Measurements from ENCODE around the gene HIC1.
A peak's percentile ranks its signal among the peaks of the same experiment; 100 is the strongest.

Gene HIC1

GRCh38 chr17:2087597-2088211 lies 32.8 kb downstream of the HIC1 start:
- peak; percentile 98 for FAIRE-seq

GRCh38 chr17:2089021-2089422 lies 34.1 kb downstream of the HIC1 start:
- FAIRE-seq (no peak), DNase-seq (ENCODE audit: insufficient read length) (no peak)
- TF ChIP-seq TAF1 (IDR thresholded peaks at IDR 0.05; ENCODE audit: borderline replicate concordance, low read depth, low read length) (no peak), POLR2A (IDR thresholded peaks at IDR 0.05; ENCODE audit: low read depth, low read length) (no peak), POLR2AphosphoS5 (IDR thresholded peaks at IDR 0.05; ENCODE audit: low read depth, low read length) (no peak)

More at GRCh38 chr17:2087597-2088211, 32.8 kb downstream of the HIC1 start:
- DNase-seq (ENCODE audit: insufficient read length) = no peak
- TF ChIP-seq POLR2A (IDR thresholded peaks at IDR 0.05; ENCODE audit: low read depth, low read length) = peak; percentile 18
- TF ChIP-seq POLR2AphosphoS5 (IDR thresholded peaks at IDR 0.05; ENCODE audit: low read depth, low read length) = peak; percentile 49; the same call in 1 of the 2 replicates
- peak; percentile 46; the same call in 1 of the 2 replicates for TF ChIP-seq TAF1 (IDR thresholded peaks at IDR 0.05; ENCODE audit: borderline replicate concordance, low read depth, low read length)

DNA sequence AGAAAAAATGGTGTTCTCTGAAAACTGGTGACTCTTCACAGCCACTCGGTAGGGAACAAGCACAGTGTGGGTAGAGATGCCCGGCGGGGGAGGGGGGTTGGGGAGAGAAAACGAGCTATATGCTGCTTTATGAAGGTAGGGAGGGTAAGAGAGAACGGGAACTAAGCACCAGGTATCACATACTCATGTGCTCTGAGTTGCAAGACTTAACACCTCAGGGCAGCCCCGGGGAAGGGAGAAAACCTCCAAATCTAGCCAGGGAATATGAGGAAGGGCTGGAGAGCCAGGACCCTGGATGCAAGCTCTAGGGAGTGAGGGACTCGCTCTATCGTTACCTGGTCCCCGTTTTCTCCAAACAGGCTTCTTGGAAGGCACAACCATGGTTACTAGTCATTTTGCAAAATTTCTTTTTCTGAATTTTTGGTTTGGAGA lies 35.3 kb downstream of the HIC1 start:
- DNase-seq (ENCODE audit: insufficient read length) = no peak
- peak; percentile 95 for FAIRE-seq
- TF ChIP-seq TAF1 (IDR thresholded peaks at IDR 0.05; ENCODE audit: borderline replicate concordance, low read depth, low read length) (no peak), POLR2A (IDR thresholded peaks at IDR 0.05; ENCODE audit: low read depth, low read length) (peak; percentile 68), POLR2AphosphoS5 (IDR thresholded peaks at IDR 0.05; ENCODE audit: low read depth, low read length) (peak; percentile 71)

DNA sequence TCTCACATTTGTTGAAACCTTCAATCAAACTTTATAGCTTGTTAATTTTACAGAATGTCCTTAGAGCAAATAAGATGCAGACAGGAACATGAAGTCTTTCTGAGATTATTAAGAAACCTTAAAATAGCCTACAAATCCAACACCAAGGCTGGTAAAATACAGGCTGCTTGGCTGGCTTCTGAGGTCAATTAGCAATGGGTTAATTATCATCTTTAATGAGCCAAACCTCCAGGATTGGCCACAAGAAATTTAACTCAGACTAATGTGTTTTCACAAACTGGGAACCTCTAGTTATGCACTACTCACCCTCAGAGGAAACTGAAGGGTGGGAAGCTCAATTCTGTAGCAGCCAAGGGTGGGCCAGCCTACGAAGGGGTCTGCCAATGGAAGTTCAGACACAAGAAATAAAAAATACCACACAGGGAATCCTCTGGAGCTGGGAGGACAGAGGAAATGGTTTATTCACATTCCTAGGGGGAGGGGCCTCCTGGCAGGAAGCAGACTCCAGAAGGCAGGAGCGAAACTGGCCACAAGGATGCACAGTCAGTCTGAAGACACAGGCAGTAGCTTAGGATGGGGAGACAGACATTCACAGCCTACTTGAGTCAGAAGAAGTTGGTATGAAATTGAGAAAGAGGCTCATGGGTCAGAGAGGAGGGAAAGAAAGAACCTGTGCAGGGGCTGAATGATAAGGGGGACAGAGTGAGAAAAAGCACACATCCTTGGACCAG lies 36.1 kb downstream of the HIC1 start:
- FAIRE-seq (no peak), DNase-seq (ENCODE audit: insufficient read length) (no peak)
- TF ChIP-seq TAF1 (IDR thresholded peaks at IDR 0.05; ENCODE audit: borderline replicate concordance, low read depth, low read length) = no peak
- peak; percentile 64 for TF ChIP-seq POLR2A (IDR thresholded peaks at IDR 0.05; ENCODE audit: low read depth, low read length)
- TF ChIP-seq POLR2AphosphoS5 (IDR thresholded peaks at IDR 0.05; ENCODE audit: low read depth, low read length) = peak; percentile 86

DNA sequence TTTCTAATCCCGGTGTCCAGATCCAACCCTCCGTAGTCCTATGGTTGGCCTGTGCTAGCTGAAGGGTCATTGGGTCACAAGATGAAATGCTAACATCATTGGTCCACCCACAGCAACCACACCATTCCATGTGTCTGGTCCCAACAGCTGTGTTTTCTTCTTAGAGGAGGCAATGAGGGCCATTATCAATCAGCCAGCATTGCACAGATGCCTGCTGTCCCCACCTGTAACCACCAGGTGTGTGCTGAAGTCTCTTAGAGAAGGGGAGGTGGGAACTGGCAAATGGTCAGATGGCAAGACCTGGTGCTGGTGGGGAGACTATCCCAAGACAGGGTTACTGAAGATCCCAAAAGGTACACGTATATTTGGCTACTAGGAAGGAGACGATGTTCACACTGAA lies 37.4 kb downstream of the HIC1 start:
- no peak for DNase-seq (ENCODE audit: insufficient read length)
- FAIRE-seq = no peak
- TF ChIP-seq TAF1 (IDR thresholded peaks at IDR 0.05; ENCODE audit: borderline replicate concordance, low read depth, low read length) (no peak), POLR2A (IDR thresholded peaks at IDR 0.05; ENCODE audit: low read depth, low read length) (no peak), POLR2AphosphoS5 (IDR thresholded peaks at IDR 0.05; ENCODE audit: low read depth, low read length) (no peak)

- TF ChIP-seq POLR2AphosphoS5 (IDR thresholded peaks at IDR 0.05; ENCODE audit: low read depth, low read length) (no peak), POLR2A (IDR thresholded peaks at IDR 0.05; ENCODE audit: low read depth, low read length) (no peak), TAF1 (IDR thresholded peaks at IDR 0.05; ENCODE audit: borderline replicate concordance, low read depth, low read length) (no peak)
- DNase-seq (ENCODE audit: insufficient read length) = no peak
- no peak for FAIRE-seq
These were observed 38.4 kb downstream of the HIC1 start for GRCh38 chr17:2093349-2093748.

- DNase-seq (ENCODE audit: insufficient read length) (no peak), FAIRE-seq (peak; percentile 70)
- TF ChIP-seq POLR2A (IDR thresholded peaks at IDR 0.05; ENCODE audit: low read depth, low read length) (no peak), TAF1 (IDR thresholded peaks at IDR 0.05; ENCODE audit: borderline replicate concordance, low read depth, low read length) (no peak), POLR2AphosphoS5 (IDR thresholded peaks at IDR 0.05; ENCODE audit: low read depth, low read length) (no peak)
These were observed 40.1 kb downstream of the HIC1 start for GRCh38 chr17:2094891-2095535.

DNA sequence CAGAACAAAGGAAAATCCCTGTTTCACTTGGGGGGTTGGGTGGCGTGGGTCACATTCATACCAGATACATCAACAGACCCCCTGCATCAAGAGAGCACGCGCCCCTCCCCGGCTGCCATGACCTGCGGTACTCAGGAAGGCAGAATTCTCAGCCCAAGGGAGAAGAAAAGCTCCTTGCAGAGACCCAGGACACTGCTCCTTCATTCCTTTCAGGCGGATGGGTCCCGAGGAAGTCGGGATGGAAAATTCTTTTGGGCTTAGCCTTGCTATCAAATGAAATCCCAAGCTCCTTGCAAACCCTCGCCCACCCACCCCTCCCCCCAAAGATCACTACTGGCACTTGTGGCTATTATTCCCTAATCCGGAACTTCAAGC lies 40.6 kb downstream of the HIC1 start:
- TF ChIP-seq TAF1 (IDR thresholded peaks at IDR 0.05; ENCODE audit: borderline replicate concordance, low read depth, low read length) (no peak), POLR2A (IDR thresholded peaks at IDR 0.05; ENCODE audit: low read depth, low read length) (no peak), POLR2AphosphoS5 (IDR thresholded peaks at IDR 0.05; ENCODE audit: low read depth, low read length) (no peak)
- DNase-seq (ENCODE audit: insufficient read length) = no peak
- FAIRE-seq = no peak

DNA sequence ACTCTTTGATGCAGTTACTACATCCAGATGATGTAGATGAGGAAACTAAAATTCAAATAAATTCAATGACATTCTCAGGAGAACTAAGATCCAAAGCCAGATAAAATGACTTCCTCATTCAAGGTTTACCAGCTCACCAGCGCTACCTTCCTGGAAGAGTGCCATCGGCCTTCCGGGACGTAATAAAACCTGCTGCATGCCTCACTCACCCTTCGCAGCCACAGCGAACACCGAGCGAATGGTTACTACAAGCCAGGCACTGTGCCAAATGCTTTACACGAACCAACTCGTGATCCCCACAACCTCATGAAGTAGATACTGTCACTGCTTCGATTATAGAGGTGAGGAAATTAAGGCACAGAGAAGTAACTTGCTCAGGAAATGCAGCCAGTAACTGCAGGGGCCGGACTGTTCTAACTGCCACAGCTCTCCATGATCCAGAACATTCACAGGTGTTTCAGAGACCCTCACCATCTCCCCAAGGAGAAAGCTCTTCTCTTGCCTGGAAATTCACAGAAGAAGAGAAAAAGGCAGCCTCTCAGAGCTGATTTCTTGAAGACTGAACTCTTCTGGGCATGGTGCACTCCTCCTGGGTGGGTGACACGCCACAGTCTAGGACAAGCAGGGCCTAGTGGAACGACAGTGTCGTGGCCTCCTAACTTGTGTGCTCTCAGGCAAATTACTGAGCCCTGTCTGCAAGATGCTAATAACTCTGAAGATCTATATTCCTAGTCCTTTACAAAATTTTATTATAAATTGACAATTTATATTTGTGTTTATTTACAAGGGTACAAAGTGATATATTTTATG lies 46.8 kb downstream of the HIC1 start:
- no peak for TF ChIP-seq POLR2A (IDR thresholded peaks at IDR 0.05; ENCODE audit: low read depth, low read length)
- no peak for TF ChIP-seq POLR2AphosphoS5 (IDR thresholded peaks at IDR 0.05; ENCODE audit: low read depth, low read length)
- TF ChIP-seq TAF1 (IDR thresholded peaks at IDR 0.05; ENCODE audit: borderline replicate concordance, low read depth, low read length) = no peak
- no peak for DNase-seq (ENCODE audit: insufficient read length)
- peak; percentile 66 for FAIRE-seq

DNA sequence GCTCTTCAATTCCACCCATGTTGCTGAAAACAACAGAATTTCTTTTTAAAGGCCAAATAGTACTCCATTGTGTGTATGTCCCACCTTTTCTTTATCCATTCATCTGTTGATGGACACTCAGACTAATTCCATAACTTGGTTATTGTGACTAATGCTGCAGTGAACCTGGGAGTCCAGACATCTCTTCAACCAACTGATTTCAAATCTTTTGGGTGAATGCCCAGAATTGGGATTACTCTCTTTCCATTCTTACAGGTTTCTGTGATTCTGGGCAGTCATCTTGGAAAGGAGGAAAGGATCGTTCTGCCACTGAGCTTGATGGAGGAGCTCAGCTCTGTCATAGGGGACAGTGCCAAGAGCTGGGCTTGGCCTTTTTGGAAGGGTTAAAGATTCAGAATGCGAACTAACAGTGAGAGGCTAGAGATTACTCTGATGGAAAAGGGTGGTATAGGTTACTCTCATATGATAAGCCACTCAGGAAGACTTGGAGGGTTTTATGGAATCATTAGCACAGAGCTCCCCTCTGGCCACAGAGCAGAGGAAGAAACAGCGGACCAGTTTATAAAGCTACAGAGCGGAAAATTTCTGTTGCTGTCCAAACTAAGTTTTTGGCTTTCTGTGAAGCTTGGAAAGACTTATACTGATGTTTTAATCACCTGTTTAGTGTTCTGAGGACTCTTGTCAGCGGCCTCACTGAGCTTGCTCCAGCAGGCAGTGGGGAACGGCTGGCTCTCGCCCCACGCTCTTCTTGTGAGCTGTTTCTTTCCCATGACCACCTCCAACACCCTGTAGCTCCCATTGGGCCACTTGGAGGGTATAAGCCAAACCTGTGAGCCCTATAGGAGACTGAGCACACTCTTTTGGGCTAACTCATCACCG lies 48.3 kb downstream of the HIC1 start:
- no peak for TF ChIP-seq POLR2AphosphoS5 (IDR thresholded peaks at IDR 0.05; ENCODE audit: low read depth, low read length)
- no peak for TF ChIP-seq TAF1 (IDR thresholded peaks at IDR 0.05; ENCODE audit: borderline replicate concordance, low read depth, low read length)
- TF ChIP-seq POLR2A (IDR thresholded peaks at IDR 0.05; ENCODE audit: low read depth, low read length) = no peak
- DNase-seq (ENCODE audit: insufficient read length) (no peak), FAIRE-seq (no peak)

All from GM12892 (cell line).